ENCODE measurements around the gene TMPRSS7. TPM values are rescaled to one million over a fixed set of nuclear protein-coding genes. Genes with fewer than 3 reads are reported as not detected.

Gene TMPRSS7
- total and polyA plus RNA-seq, 2 of the 8 experiments (the other 6 are each of a cell fraction or from before 2014, with no cell fraction given): not detected

DNA sequence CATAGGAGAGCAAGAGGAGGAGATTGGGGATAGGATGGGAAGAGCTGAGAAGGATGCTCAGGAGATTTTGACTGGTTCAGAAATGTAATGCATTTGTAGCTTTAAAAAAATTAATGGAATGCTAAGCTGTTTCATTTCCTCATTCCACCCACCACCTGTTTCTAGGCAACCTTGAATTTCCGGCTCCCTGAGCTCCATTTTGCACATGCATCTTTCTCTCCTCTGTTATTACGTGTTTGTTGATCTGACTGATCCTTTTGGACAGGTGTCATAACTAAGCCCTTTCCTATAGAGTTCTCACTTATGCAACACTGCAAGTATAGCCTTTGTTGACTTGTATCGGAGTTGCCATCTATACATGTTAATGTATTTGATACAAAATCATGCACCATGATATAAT is 4.3 kb downstream of the TMPRSS7 start:
- Histone ChIP-seq H3K56ac (replicated peaks; ENCODE audit: insufficient read length, low read depth, low read length) (no peak overlapping the region), H2AK5ac (ENCODE audit: low read depth, low read length) (no peak overlapping the region), H4K20me1 (replicated peaks in 1 of 2; ENCODE audit: control insufficient read depth in 1 of 2, insufficient read depth in 2 of 2, low read length in 2 of 2) (no peaks in the 10 kb centered on the region), H3K79me2 (ENCODE audit: control insufficient read depth in 1 of 2, insufficient read depth in 2 of 2, low read length in 2 of 2) (no peaks in the 10 kb centered on the region), H4K91ac (replicated peaks; ENCODE audit: insufficient read length, low read length) (no peak overlapping the region), H4K8ac (ENCODE audit: extremely low read depth, insufficient read depth, low read length) (no peak overlapping the region), H2BK20ac (ENCODE audit: low read length) (no peak overlapping the region), H3K36me3 (ENCODE audit: control insufficient read depth in 2 of 4, insufficient read depth in 4 of 4, low read length in 3 of 4) (0 out of 8 replicates have a peak, but pooled peaks cover 0 to 4% (median 0%) of the 10 kb centered on the region in 4 experiments), H2BK5ac (ENCODE audit: low read depth, low read length) (no peak overlapping the region), H3K27me3 (replicated peaks in 1 of 4; ENCODE audit: control insufficient read depth in 3 of 4, extremely low read depth in 1 of 4, insufficient read depth in 3 of 4, low read length in 3 of 4) (no peaks in the 10 kb centered on the region), H3K4ac (replicated peaks; ENCODE audit: insufficient read length, low read depth, low read length) (no peak overlapping the region), H2BK15ac (ENCODE audit: low read length) (no peak overlapping the region), H3K18ac (ENCODE audit: extremely low read depth, low read length) (no peak overlapping the region), H3K14ac (ENCODE audit: insufficient read length) (no peak overlapping the region), H4K5ac (ENCODE audit: insufficient read length, low read depth, low read length) (no peak overlapping the region), H3K79me1 (ENCODE audit: low read depth, low read length) (no peaks in the 10 kb centered on the region), H3K23ac (ENCODE audit: insufficient read length) (no peak overlapping the region), H3K4me2 (ENCODE audit: insufficient read depth in 1 of 2, low read depth in 2 of 2, low read length in 2 of 2) (no peak overlapping the region), H3K23me2 (ENCODE audit: low read depth, low read length) (no peaks in the 10 kb centered on the region), H2BK120ac (replicated peaks; ENCODE audit: low read depth, low read length) (no peak overlapping the region), H3K9me3 (ENCODE audit: insufficient read depth in 2 of 2, low read depth in 1 of 2, low read length in 1 of 2) (peaks cover 5 to 16% of the 10 kb centered on the region in 2 experiments; a peak in 2 of 4 replicates), H3K4me3 (ENCODE audit: extremely low read depth in 1 of 4, insufficient read depth in 2 of 4, low read depth in 3 of 4, low read length in 4 of 4) (no peak overlapping the region), H3K4me1 (replicated peaks in 1 of 4; ENCODE audit: control insufficient read depth in 3 of 4, insufficient read depth in 4 of 4, low read length in 3 of 4) (peaks cover 0 to 3% (median 0%) of the 10 kb centered on the region in 4 experiments; a peak in 3 of 7 replicates), H3K27ac (ENCODE audit: low read depth, low read length) (no peak overlapping the region), H3K9ac (replicated peaks in 1 of 4; ENCODE audit: extremely low read depth in 1 of 4, low read depth in 3 of 4, low read length in 3 of 4) (no peak overlapping the region), H2AFZ (ENCODE audit: low read length) (no peak overlapping the region), H2BK12ac (ENCODE audit: low read depth, low read length) (no peak overlapping the region)
- no peak for DNase-seq (ENCODE audit: low read depth in 1 of 2, low spot score in 2 of 2)
- ChIA-PET POLR2A (ENCODE audit: partially characterized antibody) (no interaction called here), CTCF (ENCODE audit: partially characterized antibody) (interaction anchor here (0.8 to 1.6 kb wide), 5 partner anchors 24 to 322 kb away, joined by 3 to 5 read pairs (median 3); no protein-coding TSS in a partner anchor)
- FAIRE-seq: no peak
- 90% methylated on average over 3 of the region's 3 CpGs; no CpG with 5 or more reads in 1 of the 2 experiments for WGBS, 2 experiments (ENCODE audit: extremely low coverage in 1 of 2, insufficient coverage in 1 of 2, insufficient read length in 1 of 2, insufficient replicate concordance in 2 of 2, low coverage in 1 of 2, low lambda C conversion rate in 2 of 2, missing lambda C conversion rate in 1 of 2)
- TF ChIP-seq SUZ12 (IDR thresholded peaks at IDR 0.05; ENCODE audit: low read length): no peak
